Activated B cell treated with CpG ODN at 0.5 μM for 24 hours (primary cell): ENCODE data around the gene SGCD. TPM values are rescaled to one million over a fixed set of nuclear protein-coding genes. Genes with fewer than 3 reads are reported as not detected.

ENCODE experiments used
- ATAC-seq: fragments of 200-7000 bp; cut with Tn5 transposase; one replicate; pipeline ENCODE4 v1.10.0; 2021; ENCODE audit warnings: low read depth, mild to moderate bottlenecking, moderate library complexity
- CTCF ChIA-PET: fragments of 350-600 bp; sonication (Branson Sonifier 250); formaldehyde crosslinking; loops from one replicate; lab custom pipeline; 2021; ENCODE audit warnings: antibody characterized with exemption; lab: Charles Lee
- POLR2A ChIA-PET: fragments of 350-600 bp; sonication (Branson Sonifier 250); formaldehyde crosslinking; loops from one replicate; lab custom pipeline; 2021; ENCODE audit warnings: antibody characterized with exemption; lab: Charles Lee
- DNase-seq: peaks from one replicate; pipeline ENCODE4 v3.0.0; 2022
- H3K27ac Mint-ChIP-seq: one replicate; pipeline ENCODE4 v1.8.0; 2020; ENCODE audit warnings: mixed read lengths
- H3K27me3 Mint-ChIP-seq: one replicate; pipeline ENCODE4 v1.8.0; 2021; ENCODE audit warnings: mixed read lengths
- H3K36me3 Mint-ChIP-seq: one replicate; pipeline ENCODE4 v1.8.0; 2021; ENCODE audit warnings: low read depth, mixed read lengths
- H3K4me1 Mint-ChIP-seq: one replicate; pipeline ENCODE4 v1.8.0; 2021; ENCODE audit warnings: mixed read lengths
- H3K4me3 Mint-ChIP-seq: one replicate; pipeline ENCODE4 v1.8.0; 2020; ENCODE audit warnings: mild to moderate bottlenecking, mixed read lengths
- H3K9me3 Mint-ChIP-seq: one replicate; pipeline ENCODE4 v1.8.0; 2020; ENCODE audit warnings: mixed read lengths
- CTCF ChIP-seq: fragments of 200-600 bp; IDR thresholded peaks from one replicate; pipeline ENCODE4 v1.8.0; 2022; ENCODE audit warnings: antibody characterized with exemption, mild to moderate bottlenecking
- intact Hi-C: fragments of 100-400 bp; cut with micrococcal nuclease; formaldehyde crosslinking; loops from one replicate; pipeline ENCODE4 v1.15.1; 2024
- total RNA-seq: library from RNA; stranded (reverse); gene quantifications from 2 replicates; pipeline ENCODE4 v1.2.3, GENCODE V29; 2022

SGCD gene
- total RNA-seq, 1 donor from 2014 or later, result not detected

DNA sequence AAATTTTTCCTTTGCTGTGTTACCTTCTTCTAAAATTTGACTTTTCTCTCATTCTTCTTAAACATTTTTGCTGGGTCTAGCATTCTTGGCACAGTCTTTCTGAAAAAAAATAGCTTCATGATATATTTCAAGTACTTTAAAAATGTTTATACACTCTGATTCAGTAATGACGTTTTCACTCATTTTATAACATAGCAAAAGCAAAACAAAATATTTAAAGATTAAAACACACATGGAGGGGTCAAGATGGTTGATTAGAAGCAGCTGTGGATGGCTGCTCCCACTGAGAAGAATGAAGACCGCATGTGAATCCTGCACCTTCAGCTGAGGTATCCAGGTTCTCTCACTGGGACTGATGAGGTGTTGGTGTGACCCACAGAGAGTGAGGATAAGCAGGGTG lies 188.2 kb downstream of the SGCD start:
- intact Hi-C loops, result no loop called here
- TF ChIP-seq CTCF, result no peak
- DNase-seq (no peak), ATAC-seq (no peak)
- no peaks in the 10 kb centered on the region for H3K4me1 Mint-ChIP-seq
- CTCF ChIA-PET, result no interaction called here
- H3K27ac Mint-ChIP-seq, result no peak overlapping the region
- H3K4me3 Mint-ChIP-seq, result no peak overlapping the region
- H3K36me3 Mint-ChIP-seq, result no peaks in the 10 kb centered on the region
- peaks cover 4% of the 10 kb centered on the region for H3K27me3 Mint-ChIP-seq
- H3K9me3 Mint-ChIP-seq, result peaks cover 10% of the 10 kb centered on the region
- POLR2A ChIA-PET, result no interaction called here

- no peak for DNase-seq
- Mint-ChIP-seq H3K4me1 (no peaks in the 10 kb centered on the region), H3K36me3 (no peaks in the 10 kb centered on the region), H3K27ac (no peak overlapping the region), H3K27me3 (peaks cover 4% of the 10 kb centered on the region), H3K9me3 (peaks cover 10% of the 10 kb centered on the region), H3K4me3 (no peak overlapping the region)
- no peak for TF ChIP-seq CTCF
- intact Hi-C loops, result no loop called here
- ChIA-PET CTCF (no interaction called here), POLR2A (no interaction called here)
- no peak for ATAC-seq
Measured at GRCh38 chr5:156515803-156516360, 188.9 kb downstream of the SGCD start.

DNA sequence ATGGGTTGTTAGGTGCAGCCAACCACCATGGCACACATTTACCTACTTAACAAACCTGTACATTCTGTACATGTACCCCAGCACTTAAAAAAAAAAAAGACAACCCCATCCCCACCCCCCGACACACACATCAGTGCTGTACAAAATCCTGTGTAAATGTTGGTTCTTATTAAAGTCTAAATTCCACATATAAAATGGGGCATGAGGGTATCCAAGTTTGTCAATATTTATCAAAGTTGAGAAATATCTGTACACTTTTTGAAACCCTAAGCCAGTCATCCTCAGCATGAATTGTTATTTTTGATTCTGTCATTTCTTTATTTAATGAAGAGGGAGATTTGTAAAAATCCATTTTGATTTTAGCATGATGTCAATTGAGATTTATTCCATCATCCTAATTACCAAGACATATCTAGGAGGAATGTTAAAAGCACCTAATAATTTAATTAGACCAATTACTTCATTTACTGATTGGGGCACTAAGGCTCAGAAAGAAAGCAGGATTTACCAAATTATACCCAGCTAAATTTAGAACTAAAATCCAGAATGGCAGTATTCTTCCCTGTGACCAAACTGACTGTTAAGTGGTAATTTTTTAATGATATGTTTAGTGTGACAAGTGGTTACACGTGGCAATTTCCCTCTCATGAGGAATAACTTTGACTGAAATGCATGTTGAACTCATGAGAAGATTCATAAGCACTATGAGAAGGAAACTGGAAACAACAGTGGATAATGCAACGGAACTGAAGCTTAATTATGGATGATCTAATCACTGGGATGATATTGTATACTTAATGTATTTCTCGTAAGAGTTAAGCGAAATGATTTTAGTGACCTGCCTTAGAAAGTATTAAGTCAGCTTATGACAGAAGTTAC lies 195.9 kb downstream of the SGCD start:
- H3K4me3 Mint-ChIP-seq, result no peak overlapping the region
- H3K9me3 Mint-ChIP-seq, result peaks cover 9% of the 10 kb centered on the region
- ATAC-seq (no peak), DNase-seq (no peak)
- CTCF ChIA-PET, result no interaction called here
- no peak for TF ChIP-seq CTCF
- no peak overlapping the region for H3K27ac Mint-ChIP-seq
- POLR2A ChIA-PET, result no interaction called here
- H3K27me3 Mint-ChIP-seq, result no peaks in the 10 kb centered on the region
- intact Hi-C loops, result no loop called here
- no peaks in the 10 kb centered on the region for H3K4me1 Mint-ChIP-seq
- H3K36me3 Mint-ChIP-seq, result no peaks in the 10 kb centered on the region

DNA sequence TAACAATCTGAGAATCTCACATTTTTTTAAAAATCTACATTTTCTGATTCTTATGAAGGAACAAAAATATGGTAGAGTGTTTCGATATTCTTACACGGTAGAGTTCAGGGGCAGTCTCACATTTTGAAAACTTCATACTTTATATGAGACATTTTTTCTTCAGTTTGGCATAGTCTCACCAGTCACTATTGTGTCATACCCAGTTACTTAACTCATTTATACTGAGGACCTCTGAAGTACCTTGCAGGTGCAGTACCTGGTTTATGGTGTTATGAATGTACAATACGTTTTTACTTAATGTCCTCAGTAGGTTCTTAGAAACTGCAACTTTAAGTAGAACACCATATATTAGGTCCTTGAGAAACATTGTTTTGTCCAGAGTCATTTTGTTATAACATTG lies 196.6 kb downstream of the SGCD start:
- Mint-ChIP-seq H3K4me3 (no peak overlapping the region), H3K27ac (no peak overlapping the region), H3K9me3 (peaks cover 5% of the 10 kb centered on the region), H3K27me3 (no peaks in the 10 kb centered on the region), H3K36me3 (no peaks in the 10 kb centered on the region), H3K4me1 (no peaks in the 10 kb centered on the region)
- ChIA-PET CTCF (no interaction called here), POLR2A (no interaction called here)
- DNase-seq, result no peak
- intact Hi-C loops, result no loop called here
- no peak for ATAC-seq
- no peak for TF ChIP-seq CTCF

- no peak for DNase-seq
- intact Hi-C loops, result no loop called here
- no peaks in the 10 kb centered on the region for H3K4me1 Mint-ChIP-seq
- no peaks in the 10 kb centered on the region for H3K27me3 Mint-ChIP-seq
- ATAC-seq, result no peak
- ChIA-PET POLR2A (no interaction called here), CTCF (no interaction called here)
- H3K4me3 Mint-ChIP-seq, result no peak overlapping the region
- TF ChIP-seq CTCF, result no peak
- H3K27ac Mint-ChIP-seq, result no peak overlapping the region
- H3K36me3 Mint-ChIP-seq, result no peaks in the 10 kb centered on the region
- no peaks in the 10 kb centered on the region for H3K9me3 Mint-ChIP-seq
Measured at GRCh38 chr5:156526081-156526925, 199.3 kb downstream of the SGCD start.
